NCI-H146 (cell line): ENCODE data around the gene ANXA1.

Experiments
- DNase-seq: peaks from one replicate; lab custom pipeline; 2025; lab: John Stamatoyannopoulos, UW

Gene ANXA1

DNA sequence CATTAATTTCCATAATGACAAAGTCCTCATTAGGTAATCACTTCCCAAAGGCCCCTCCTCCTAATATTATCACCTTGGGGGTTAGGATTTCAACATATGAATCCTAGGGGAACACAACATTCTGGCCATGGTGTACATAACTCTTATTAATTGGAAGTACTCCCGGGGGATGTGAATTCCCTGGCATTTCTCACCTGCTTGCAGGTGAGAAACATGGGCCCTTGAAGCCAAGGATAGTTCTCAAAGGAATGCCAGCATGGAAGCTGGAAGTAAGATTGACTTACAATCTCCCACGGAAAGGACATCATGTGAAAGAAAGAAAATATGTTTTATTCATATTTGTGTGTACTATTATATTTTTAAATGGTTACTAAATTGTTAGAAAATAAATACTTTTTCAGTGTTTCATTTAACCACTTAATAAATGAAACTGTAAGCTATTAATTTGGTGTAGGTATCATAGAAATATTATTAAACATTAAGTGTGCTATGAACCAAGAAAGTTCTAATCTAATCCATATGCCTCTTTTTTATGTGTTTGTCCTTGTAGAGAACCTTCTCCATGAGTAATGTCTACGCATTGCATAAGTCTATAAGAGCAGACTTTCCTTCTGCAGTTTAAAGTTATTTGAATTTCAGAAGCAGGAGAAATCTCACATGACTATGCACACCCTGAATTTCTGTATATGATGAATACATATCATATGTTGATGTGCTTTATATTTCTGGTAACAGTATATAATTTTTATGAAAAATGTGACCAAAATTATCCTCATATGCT, 59.4 kb downstream of the ANXA1 start:
- no peak for DNase-seq

DNA sequence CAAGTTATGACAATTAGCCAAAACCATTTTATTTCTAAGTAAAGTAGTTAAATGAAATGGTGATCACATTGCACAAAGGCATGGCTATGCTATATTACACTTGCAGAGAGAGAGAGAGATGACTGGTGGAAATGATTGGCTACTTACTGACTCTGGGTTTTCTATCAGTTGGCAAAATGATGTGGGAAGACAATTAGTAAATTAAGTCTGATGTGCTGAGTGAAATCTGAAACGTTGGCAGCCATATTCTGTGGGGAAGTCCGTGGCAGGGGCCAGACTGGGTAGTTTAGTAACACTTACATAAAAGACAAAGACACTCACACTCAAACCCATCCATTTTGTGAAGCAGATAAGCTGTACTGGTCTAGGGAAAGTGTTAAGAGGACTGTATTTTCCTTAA, 61.6 kb downstream of the ANXA1 start:
- DNase-seq = no peak

- DNase-seq = no peak
These were observed 63.6 kb downstream of the ANXA1 start for GRCh38 chr9:73215249-73215648.

DNA sequence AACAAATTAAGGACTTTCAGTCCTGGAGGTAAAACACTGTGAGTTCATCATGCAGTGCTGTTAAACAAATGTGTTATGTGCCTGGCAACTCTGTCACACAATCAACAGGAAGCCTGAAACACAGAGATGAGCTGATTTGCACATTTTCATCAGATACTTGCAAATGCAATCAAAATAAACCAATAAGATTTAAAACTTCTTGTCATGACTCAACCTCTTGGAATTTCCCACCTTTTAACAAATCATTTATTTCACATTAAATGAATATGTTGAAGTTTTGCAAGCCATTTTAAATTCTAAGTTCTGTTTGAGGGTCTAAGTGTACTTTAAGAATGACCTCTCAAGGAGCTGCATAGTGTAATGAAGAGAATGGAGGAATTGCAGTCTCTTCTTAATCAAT, 64.4 kb downstream of the ANXA1 start:
- no peak for DNase-seq
